GM19035 (cell line): ENCODE measurements around the gene RNF8.
"Not testable (repeated sequence)": the region's sequence is repeated elsewhere in the genome, so short reads cannot be mapped to it uniquely, and the experiment has no call there.

Experiments used
- ATAC-seq: cut with Tn5 transposase; IDR thresholded peaks from one replicate; pipeline ENCODE4 v1.9.1; 2021; ENCODE audit not compliant: unreplicated experiment

RNF8 gene

DNA sequence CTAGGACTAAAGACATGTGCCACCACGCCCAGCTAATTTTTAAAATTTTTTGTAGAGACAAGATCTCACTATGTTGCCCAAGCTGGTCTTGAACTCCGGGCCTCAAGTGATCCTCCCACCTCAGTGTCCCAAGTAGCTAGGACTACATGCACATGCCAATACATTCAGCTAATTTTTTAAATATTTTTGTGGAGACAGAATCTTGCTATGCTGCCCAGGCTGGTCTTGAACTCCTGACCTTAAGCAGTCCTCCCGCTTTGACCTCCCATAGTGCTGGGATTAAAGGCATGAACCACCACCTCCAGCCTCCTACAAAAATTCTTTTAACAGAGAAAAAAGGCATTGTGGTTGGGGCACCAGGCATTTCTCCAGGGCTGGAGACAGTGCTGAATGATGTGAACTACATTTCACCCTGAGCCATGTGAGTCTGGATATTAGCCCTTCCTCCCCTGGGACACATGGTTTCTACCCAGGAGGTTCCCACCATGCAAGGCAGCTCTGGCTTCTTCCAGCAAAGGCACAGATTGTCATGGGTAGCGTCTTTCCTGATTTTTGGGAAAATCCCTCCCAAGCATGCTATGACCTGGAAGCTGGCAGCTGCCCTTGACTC is 42.9 kb downstream of the RNF8 start:
- no peak for ATAC-seq

DNA sequence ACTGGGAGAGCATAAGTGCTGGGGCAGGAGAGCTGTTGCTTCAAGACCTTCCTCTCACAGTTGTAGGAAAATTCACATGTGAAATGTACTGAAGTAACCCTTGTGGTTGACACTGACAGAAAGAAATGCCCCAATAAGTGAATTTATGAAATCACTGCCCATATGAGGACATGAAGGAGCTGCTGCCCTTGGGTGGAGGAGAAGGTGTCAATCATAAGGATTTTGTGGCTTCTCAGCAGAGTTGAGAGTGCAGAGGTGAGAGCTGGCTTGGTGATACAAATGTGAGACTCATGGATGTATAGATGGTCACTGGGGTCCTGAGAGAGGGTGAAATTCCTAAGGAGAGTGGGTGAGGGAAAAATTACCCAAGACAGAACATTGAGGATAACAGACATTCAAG is 45.3 kb downstream of the RNF8 start:
- ATAC-seq, result no peak

DNA sequence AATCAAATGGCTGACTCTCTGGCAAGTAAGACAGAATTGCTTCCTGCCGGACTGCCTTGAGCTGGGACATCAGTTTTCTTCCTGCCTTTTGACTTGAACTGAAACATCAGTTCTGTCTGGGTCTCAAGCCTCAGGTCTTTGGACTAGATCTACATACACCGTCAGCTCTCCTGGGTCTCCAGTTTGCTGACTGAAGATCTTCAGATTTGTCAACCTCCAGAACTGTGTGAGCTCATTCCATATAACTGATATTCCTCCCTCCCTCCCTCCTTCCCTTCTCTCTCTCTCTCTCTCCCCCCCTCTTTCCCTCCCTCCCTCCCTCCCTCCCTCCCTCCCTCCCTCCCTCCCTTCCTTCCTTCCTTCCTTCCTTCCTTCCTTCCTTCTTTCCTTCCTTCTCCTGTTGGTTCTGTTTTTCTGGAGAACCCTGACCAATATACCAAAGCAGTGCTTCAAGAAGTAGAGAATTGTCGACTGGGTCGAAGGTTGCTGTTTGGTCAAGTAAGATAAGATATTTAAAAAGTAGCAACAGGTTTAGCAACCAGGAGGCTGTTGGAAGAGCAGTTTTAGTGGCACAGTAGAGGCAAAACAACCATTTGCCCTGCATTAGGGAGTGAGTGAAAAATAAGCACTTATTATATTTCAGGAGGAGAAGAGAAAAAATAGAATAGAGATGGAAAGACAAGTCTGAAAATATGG is 46.2 kb downstream of the RNF8 start:
- ATAC-seq, result no peak

DNA sequence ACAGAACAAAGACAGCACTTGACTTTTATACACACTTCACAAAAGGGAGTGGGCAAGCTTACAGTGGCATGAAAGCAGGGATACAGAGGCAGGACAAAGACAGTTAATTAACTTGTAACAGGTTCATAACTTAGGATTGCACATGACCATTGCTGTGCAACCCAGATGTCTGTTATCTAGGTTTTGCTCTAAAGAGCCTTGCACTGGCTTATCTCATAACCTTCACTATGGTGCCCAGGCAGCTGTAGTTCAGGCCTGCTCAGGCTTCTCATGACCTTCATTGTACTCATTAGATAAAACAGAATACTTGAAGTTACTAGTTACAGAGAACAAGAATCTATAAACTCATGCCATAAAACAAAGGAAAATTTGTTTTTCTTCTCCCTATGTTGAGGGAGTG is 47.9 kb downstream of the RNF8 start:
- ATAC-seq, result not testable (repeated sequence)

DNA sequence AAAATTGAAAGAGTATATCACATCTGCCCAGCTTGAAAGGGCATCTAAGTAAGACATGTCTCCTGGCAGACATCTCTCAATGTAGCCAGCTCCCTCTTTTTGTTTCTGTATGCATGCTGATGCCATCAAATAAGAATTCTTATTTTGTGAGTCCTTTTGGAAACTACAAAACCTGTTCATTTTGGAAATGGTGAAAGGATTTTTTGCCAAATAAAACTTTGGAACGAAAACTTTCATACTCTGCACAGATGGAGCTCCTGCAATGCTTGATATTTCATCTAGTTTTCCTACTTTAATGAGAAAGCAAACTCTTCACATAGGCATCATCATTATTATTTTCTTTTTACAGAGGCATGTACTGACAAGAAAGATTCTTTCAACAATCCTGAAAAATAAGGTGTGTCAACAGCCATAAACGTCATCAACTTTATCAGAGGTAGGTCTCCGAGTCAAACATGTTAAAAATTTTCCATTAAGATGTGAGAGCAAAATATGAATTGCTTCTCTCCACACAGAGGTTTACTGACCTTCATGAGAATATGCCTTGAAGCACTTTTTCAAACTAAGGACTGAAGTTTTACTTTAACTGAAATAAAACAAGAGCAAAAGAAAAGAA is 53.1 kb downstream of the RNF8 start:
- no peak for ATAC-seq

DNA sequence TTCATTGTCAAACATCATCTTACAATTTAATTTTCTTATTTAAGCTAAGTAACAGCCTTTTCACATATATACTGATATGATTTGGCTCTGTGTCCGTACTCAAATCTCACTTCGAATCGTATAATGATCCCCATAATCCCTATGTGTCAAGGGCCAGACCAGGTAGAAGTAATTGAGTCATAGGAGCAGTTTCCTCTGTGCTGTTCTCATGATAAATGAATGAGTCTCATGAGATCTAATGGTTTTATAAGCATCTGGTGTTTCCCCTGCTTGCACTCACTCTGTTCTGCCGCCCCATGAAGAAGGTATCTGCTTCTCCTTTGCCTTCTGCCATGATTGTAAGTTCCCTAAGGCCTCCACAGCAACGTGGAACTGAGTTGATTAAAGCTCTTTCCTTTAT is 54.2 kb downstream of the RNF8 start:
- ATAC-seq, result no peak

DNA sequence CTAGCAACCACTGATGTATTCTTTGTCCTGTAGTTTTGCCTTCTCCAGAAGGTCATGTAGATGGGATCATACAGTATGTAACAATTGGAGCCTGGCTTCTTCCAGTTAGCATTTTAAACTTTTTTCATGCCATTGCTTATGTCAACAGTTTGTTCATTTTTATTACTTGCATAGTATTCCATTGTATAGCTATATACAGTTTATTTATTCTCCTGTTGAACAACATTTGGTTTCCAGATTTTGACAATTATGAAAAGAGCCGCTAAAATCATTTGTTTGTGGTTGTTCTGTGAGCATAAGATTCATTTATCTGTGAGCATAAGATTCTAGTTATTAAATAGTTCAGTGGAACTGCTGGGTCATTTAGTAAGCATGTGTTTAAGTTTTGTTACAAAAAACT is 55.7 kb downstream of the RNF8 start:
- no peak for ATAC-seq

DNA sequence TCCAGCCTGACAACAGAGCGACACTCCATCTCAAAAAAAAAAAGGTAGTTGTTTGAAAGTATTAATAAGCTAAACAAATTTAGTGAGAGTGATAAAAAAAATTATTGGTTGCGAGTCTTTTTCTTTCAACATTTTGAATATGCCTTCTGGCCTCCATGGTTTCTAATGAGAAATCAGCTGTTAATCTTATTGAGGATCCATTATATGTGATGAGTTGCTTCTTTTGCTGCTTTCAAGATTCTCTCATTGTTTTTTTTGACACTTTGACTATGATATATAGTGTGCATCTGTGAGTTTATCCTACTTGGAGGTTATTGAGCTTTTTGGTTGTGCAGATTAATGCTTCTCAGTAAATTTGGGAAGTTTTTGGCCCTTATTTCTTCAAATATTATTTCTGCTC is 63.6 kb downstream of the RNF8 start:
- no peak for ATAC-seq

DNA sequence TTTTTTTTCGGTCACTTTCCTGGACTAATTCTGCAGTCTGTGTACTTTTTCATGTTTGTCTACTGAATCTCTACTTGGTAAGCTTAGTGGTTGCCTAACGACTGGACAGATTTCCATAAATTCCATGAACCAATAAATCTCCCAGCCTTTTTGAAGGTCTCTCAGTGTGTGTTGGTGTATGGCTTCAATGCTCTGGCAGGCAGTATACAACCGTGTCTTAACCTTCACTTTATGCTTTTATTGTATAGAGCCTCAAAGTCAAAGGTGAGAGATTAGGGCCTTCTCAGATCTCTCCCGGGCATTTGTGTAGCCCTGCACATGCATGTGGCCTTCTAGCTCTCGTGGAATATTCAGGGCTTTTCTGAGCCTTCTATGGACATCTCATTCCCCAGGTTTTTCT is 64.9 kb downstream of the RNF8 start:
- no peak for ATAC-seq

DNA sequence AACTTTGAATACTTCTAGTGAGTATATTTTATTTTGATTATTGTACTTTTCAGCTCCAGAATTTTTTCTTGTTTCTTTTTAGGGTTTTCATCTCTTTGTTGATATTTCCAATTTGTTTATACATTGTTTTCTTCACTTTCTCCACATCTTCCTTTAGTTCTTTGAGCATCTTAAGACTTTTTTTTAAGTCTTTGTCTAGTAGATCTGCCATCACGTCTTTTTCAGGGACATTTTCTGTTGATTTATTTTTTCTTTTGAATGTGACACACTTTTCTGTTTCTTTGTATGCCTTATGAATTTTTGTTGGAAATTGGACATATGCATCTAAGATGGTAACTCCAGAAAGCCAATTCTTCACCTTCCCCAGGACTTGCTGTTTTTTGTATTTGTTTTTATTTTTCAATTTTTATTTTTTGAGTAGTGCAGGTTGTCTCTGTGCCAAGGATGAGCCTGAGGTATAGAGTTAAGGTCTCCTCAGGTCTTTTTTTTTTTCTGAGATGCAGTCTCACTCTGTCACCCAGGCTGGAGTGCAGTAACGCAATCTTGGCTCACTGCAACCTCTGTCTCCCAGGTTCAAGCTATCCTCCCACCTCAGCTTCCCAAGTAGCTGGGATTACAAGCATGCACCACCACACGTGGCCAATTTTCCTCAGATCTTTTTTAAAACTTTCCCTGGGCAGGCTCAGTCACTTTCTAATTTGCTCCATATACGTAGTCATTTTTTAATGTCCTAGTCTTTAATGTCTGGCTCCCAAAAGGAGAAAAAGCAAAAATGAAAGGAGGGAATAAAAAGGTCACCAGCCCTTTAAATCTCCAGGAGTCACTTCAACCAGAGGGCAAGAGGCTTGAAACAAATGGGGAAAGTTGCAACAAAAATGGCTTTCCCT is 72.5 kb downstream of the RNF8 start:
- ATAC-seq, result no peak

DNA sequence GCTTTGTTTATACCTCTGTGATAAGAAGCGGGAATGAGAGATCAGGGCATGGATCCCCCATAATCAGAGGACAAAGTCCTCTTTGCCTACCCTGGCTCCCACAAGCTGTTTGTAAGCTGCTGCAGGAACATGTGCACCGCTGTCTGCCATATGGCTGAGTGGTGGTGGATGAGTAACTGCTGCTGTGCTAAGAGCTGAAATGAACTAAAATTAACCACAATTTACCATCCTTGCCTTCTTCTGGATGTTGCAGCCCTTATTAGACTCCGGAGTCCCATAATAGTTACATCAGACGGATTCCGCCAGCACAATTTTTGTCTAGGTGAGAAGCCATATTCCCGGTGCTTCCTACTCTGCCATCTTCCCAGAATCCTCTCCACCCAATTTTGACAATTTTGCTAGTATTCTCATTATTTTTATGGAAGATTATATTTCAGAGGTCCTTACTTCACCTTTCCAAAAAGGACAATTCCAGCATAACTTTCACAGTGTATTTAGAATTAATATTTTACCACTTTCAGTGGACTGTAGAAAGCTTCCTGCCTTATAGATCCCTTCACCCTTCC is 73.2 kb downstream of the RNF8 start:
- no peak for ATAC-seq

DNA sequence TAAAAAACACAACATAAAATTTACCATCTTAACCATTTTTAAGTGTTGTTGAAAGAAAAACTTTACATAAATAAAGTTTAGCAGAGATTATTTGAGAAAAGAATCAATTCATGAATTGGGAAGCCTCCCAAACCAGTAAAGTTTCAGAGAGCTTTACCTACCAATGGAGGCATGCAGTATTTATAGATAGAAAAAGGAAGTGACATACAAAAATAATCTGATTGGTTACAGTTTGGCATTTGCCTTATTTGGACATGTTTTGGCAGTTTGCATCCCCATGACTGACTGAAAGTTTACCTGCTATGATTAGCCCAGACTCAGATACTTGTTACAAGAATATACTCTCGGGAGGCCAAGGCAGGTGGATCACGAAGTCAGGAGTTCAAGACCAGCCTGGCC is 75.6 kb downstream of the RNF8 start:
- no peak for ATAC-seq

DNA sequence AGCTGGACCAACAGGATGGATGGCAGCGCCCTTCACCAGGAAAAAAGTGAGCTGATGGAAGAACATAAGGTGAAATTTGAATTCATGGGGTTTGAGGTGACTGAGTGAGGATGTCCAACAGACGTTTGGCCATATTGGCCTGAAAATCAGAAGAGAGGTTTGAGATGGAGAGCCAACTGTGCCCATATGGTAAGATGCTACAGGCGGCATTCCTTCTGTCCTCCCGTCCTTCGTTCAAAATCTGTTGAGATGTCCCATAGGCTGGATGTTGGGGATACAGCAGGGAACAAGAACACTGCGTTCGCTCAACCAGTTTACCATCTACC is 78.8 kb downstream of the RNF8 start:
- no peak for ATAC-seq

DNA sequence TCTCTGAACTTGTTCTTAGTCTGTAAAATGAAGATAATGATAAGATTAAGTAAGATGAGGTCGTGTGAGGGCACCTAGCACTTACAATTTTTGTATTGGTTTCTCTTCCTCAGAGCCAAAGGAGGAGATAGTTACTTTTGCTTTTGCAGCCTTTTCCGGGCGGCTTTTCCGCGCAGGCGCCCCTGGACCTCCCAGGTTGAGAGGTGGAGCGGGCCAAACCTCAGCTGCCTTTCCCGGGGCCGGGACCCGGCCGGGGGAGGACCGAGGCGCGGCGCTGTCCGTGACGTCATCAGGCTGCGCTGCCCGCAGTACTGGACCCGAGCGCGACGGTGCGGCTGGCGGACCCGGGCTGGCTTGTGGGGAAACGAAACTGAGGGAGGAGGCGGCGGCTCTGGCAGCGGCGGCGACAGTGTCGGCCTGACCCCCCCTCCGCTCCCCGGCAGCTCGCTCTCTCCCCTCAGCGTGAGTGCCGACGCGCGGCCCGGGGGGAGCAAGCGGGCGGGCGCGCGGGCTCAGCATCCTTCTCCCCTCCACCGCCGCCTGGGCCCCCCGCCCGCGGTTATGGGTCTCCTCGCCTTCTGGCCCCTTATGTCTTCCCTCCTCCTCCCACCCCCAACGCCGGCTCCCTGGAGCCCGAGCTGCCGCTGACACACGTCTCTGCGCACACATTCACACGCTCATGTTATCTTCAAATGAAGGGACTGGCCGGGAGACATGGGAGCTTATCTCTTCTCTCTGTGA is 79.3 kb downstream of the RNF8 start, which contains the start of gene CMTR1:
Gene CMTR1, plus strand, starts transcription at position 306 of the 741 bp plus-strand sequence. CDS start 2,409 bp downstream, outside the sequence.
- ATAC-seq, result peak; percentile 91

DNA sequence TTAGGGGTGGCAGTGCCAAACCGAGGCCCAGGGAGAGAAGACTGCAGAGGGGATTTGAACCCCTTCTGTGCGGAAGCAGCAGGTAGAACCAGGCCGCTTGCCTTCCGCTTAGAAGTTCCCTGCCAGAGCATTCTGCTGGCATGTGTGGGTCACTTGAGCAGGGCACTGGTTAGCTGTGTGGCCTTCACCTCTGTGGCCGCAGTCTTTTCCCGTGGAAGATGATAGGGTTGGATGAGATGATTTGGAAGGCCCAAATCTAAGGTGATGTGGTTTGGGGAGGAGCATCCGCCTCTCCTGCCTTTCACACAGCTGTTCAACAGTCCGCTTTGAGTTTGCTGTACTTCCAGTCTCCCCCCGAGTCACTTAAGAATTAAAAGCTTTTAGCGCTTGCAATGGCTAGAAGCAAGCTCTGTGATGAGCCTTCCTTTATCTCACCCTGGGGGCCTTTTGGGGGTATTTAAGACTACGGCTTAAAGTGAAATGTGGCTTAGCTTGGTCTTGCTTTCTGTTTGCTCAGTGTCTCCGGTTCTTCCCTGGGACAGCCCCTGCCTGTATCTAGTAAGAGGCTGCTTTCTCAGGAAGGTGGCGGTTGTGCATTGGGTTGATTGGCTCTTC is 80.0 kb downstream of the RNF8 start:
- ATAC-seq, result peak; percentile 22

DNA sequence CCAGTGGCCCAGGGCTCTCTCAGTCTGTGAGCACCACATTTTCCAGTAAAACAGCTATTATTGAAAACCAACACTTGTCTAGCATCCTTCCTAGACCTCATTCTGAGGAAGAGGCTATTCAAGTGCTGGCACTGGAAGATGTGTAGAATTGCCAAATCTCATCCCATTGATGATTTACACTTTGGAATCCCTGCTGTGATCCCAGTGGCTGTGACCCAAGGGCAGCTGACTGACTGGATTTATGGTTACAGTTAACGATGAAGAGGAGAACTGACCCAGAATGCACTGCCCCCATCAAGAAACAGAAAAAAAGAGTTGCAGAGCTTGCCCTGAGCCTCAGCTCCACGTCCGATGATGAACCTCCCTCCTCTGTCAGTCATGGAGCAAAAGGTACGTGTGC is 81.6 kb downstream of the RNF8 start:
- ATAC-seq, result no peak

DNA sequence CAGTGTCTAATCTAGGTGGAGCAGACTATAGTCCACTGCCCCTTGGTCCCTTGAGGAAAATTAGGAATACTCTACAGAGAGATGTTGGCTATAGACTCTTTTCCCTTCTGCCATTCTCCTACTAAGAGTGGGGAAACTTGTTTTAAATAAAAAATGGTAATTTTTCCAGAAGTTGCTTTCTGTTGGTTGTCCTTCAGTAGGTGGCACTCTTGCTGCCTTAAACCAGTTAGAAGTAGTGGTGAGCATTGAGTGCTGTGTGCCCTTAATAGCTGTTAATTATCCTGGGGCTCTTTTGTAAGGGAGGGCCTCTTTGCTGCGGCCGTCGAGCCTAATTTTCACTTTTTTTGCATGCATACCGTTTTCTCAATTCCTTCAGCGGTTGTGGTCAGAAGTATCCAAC is 82.0 kb downstream of the RNF8 start:
- ATAC-seq, result no peak

DNA sequence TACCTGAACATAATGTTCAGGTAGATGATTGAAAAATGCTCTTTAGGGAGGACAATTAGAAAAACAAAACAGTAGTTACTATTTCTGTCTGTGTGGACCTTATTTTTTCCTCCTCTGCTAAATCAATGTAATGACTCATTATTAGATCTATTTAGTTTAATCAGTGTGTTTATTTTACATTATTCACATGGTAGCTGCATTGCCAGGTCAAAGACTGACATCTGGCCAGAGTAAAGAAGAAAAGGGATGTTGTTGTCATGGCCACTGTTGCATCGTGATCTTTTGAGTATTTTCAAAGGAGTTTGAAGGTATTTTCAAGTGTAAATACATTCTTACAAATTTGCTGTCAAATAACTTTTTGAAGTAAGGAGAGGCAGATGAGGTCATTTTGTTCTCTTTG is 85.1 kb downstream of the RNF8 start:
- no peak for ATAC-seq

DNA sequence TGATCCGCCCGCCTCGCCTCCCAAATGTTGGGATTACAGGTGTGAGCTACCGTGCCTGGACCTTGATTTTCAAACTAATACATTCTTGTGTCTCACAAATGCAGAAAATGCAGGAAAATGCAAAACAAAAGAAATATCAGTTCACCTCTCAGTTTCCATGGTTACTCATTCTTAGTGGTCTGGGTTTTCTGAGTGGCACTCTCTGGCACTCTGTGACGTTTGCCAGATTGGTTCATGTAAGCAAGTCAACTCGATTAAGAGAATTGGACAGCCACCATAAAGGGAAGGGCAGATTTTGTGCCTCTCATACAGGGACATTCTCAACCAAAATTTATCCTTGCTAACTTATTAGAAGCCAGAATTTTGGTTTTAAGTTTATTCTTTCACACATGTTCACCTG is 87.9 kb downstream of the RNF8 start:
- no peak for ATAC-seq
